GM18951 (cell line): ENCODE results near the gene GTF2H4.

Experiments used
- POLR2A ChIP-seq: IDR thresholded peaks from 4 replicates; pipeline ENCODE4 v1.6.1; 2011; ENCODE audit warnings: mild to moderate bottlenecking; ENCODE audit not compliant: insufficient read length, insufficient read depth; ENCODE audit errors: extremely low read depth
- in situ Hi-C: fragments of 300-500 bp; cut with MboI; formaldehyde crosslinking; loops from one replicate; pipeline ENCODE4 v1.12.0; 2022; ENCODE audit warnings: low sequenced_read_pairs, mixed read lengths, inconsistent platforms; ENCODE audit not compliant: unreplicated experiment

GTF2H4 gene

GRCh38 chr6:30877419-30878262 lies 30.4 kb upstream of the GTF2H4 start:
- in situ Hi-C loops, result no loop called here

GRCh38 chr6:30879684-30880427 lies 28.2 kb upstream of the GTF2H4 start:
- in situ Hi-C loops, result no loop called here
- TF ChIP-seq POLR2A, result no peak

More at GRCh38 chr6:30877419-30878262, 30.4 kb upstream of the GTF2H4 start:
- TF ChIP-seq POLR2A, result no peak

- TF ChIP-seq POLR2A, result no peak
- in situ Hi-C loops, result no loop called here
Observed at GRCh38 chr6:30880698-30881252, 27.2 kb upstream of the GTF2H4 start.

GRCh38 chr6:30881392-30882203 lies 26.4 kb upstream of the GTF2H4 start:
- no peak for TF ChIP-seq POLR2A
- in situ Hi-C loops, result no loop called here

- TF ChIP-seq POLR2A, result no peak
- in situ Hi-C loops, result no loop called here
Observed at GRCh38 chr6:30882204-30882758, 25.7 kb upstream of the GTF2H4 start.

- in situ Hi-C loops, result no loop called here
- TF ChIP-seq POLR2A, result no peak
Observed at GRCh38 chr6:30882759-30883684, 25.0 kb upstream of the GTF2H4 start.

GRCh38 chr6:30883685-30884520 lies 24.1 kb upstream of the GTF2H4 start, which contains the start of gene DDR1:
TSS of gene DDR1 (plus strand) at chr6:30884519. CDS start at chr6:30888730, 4,211 bp downstream.
- in situ Hi-C loops, result no loop called here
- TF ChIP-seq POLR2A, result no peak

GRCh38 chr6:30884521-30885480 lies 23.2 kb upstream of the GTF2H4 start:
- TF ChIP-seq POLR2A, result peak; percentile 21

GRCh38 chr6:30885481-30885998 lies 22.5 kb upstream of the GTF2H4 start:
- in situ Hi-C loops, result no loop called here
- TF ChIP-seq POLR2A, result no peak

More at GRCh38 chr6:30884521-30885480, 23.2 kb upstream of the GTF2H4 start:
- in situ Hi-C loops, result no loop called here
